Heart left ventricle (tissue), 16 donors: ENCODE measurements around the gene FREM2. TPM values are rescaled to one million over a fixed set of nuclear protein-coding genes. Genes with fewer than 3 reads are reported as not detected.

ENCODE experiments used
- ATAC-seq, 4 donors: fragments of 200-7000 bp; cut with Tn5 transposase; one replicate each; pipeline ENCODE4 v1.9.1; 2020 to 2022; ENCODE audit warnings: moderate library complexity in 4 of 4, mild to moderate bottlenecking in 3 of 4, moderate number of reproducible peaks in 1 of 4
- DNase-seq, 5 donors: peaks; one replicate each; pipeline ENCODE4 v3.0.0-alpha.2; 2020
- H3K27ac ChIP-seq, 12 donors: fragments of 200-600 bp; sonication (generic) in 4 of 12; one replicate each; pipeline versions ENCODE4 v1.5.0 to v1.8.0; 2016 to 2022; ENCODE audit warnings: mild to moderate bottlenecking in 2 of 12
- H3K27me3 ChIP-seq, 9 donors: fragments of 200-600 bp; sonication (generic) in 2 of 9; one replicate each; pipeline versions ENCODE4 v1.5.1 to v1.8.0; 2016 to 2022; ENCODE audit warnings: mild to moderate bottlenecking in 3 of 9
- H3K36me3 ChIP-seq, 9 donors: fragments of 200-600 bp; sonication (generic) in 2 of 9; one replicate each; pipeline versions ENCODE4 v1.5.0 to v1.8.0; 2018 to 2022; ENCODE audit warnings: mild to moderate bottlenecking in 2 of 9
- H3K4me1 ChIP-seq, 12 donors: fragments of 200-600 bp; sonication (generic) in 4 of 12; one replicate each; pipeline versions ENCODE4 v1.5.0 to v1.8.0; 2016 to 2022; ENCODE audit warnings: mild to moderate bottlenecking in 3 of 12
- H3K4me3 ChIP-seq, 12 donors: fragments of 200-600 bp; sonication (generic) in 4 of 12; one replicate each; pipeline versions ENCODE4 v1.5.0 to v1.8.0; 2017 to 2022; ENCODE audit warnings: mild to moderate bottlenecking in 9 of 12, moderate library complexity in 4 of 12
- H3K9me3 ChIP-seq, 12 donors: fragments of 200-600 bp; sonication (generic) in 4 of 12; one replicate each; pipeline versions ENCODE4 v1.5.0 to v1.8.0; 2016 to 2022; ENCODE audit warnings: mild to moderate bottlenecking in 1 of 12
- CTCF ChIP-seq, 12 donors: fragments of 200-600 bp; sonication (generic) in 4 of 12; IDR thresholded peaks; one replicate each; pipeline versions ENCODE4 v1.5.0 to v1.8.0; 2018 to 2022; ENCODE audit warnings: antibody characterized with exemption in 12 of 12, mild to moderate bottlenecking in 5 of 12
- POLR2A ChIP-seq, 2 donors: fragments of 450-650 bp; IDR thresholded peaks; one replicate each; pipeline ENCODE4 v1.6.1; 2017; ENCODE audit warnings: antibody characterized with exemption in 2 of 2, mild to moderate bottlenecking in 2 of 2, moderate library complexity in 2 of 2
- WGBS, 4 donors: extraction: QIAGEN DNeasy Blood & Tissue Kit in 2 of 4; methylation state at CpG; one replicate each; pipeline versions ENCODE4 v1.1.5 to v1.1.7; 2013 to 2018; 5-methylcytosine and 5-hydroxymethylcytosine counted together
- intact Hi-C, 10 donors: fragments of 100-400 bp; cut with DNase I; formaldehyde crosslinking; loops; one replicate each; pipeline versions ENCODE4 v1.11.1 to v1.14.2; 2022
- polyA plus RNA-seq, 2 donors: library from polyadenylated mRNA; stranded (reverse); fragments of 200-250 nt; gene quantifications; one replicate each; pipeline ENCODE4 v1.2.3, GENCODE V29; 2013
- total RNA-seq, 9 donors: library from RNA; depleted of rRNA in 2 of 9; stranded (reverse); fragments of >200 nt in 2 of 9; fragmentation: NEBNext Ultra II Directional in 3 of 9; extraction: Animal tissue kit (Norgen Biotek cat#: 25700) in 3 of 9; gene quantifications; one replicate each; pipeline versions ENCODE4 v1.1.0 to v1.2.4, GENCODE V29; 2016 to 2023
- donor health status: ischemic (EF 13 %, LVEDD 7.1; RV severe dilation, severe dysfunction).
- donor health status: healthy with polysubstance abuse.
- donor health status: DM: no; HTN: yes; CAD: no.
- donor health status: DM: no; HTN: no; CAD: no.
- donor health status: ischemic (EF 25% LVEDD 6.9; RV normal size, moderate dysfunction).
- donor health status: ischemic (EF 25% LVEDD 5.7; RV mildly dilated, moderate dysfunction).
- donor health status: healthy.
- donor health status: DM: yes; HTN: yes; CAD: no.
- donor health status: ischemic (EF 35%, LVEDD 5.7; RV mildly dilated, moderate dysfunction).
- donor health status: nonischemic (EF 11% LVEDD 7.7; RV severe dilation, severe dysfunction).
- donor health status: DM: yes; HTN: yes; CAD: no.
- donor health status: PGD.
- donor health status: ischemic (EF 29% LVEDD 5.4; RV normal size, mild dysfunction).
- donor health status: nonischemic (EF 23%, LVEDD 6.1; RV moderate dilation, normal function).

FREM2 gene
- total and polyA plus RNA-seq, 11 donors = 0.02 to 0.35 (median 0.13) TPM

- no peaks in the 10 kb centered on the region for H3K4me1 ChIP-seq
- no peak overlapping the region for H3K4me3 ChIP-seq
- TF ChIP-seq CTCF (IDR thresholded peaks at IDR 0.05) (no peak), POLR2A (IDR thresholded peaks at IDR 0.05) (no peak)
- 67 to 79% (median 68%) methylated on average over 4 of the region's 4 CpGs for WGBS, 4 donors
- H3K27me3 ChIP-seq = peaks cover 0 to 22% (median 3%) of the 10 kb centered on the region in 9 donors
- H3K27ac ChIP-seq = no peak overlapping the region
- H3K36me3 ChIP-seq = no peaks in the 10 kb centered on the region
- DNase-seq = no peak
- ATAC-seq = no peak
- H3K9me3 ChIP-seq = no peaks in the 10 kb centered on the region
- intact Hi-C loops = no loop called here
Observed at GRCh38 chr13:38674208-38674607, 12.7 kb upstream of the FREM2 start.

- WGBS, 4 donors = 85 to 93% (median 92%) methylated on average over 1 of the region's 1 CpG
- ATAC-seq (no peak), DNase-seq (no peak)
- no peak overlapping the region for H3K27ac ChIP-seq
- TF ChIP-seq POLR2A (IDR thresholded peaks at IDR 0.05) (no peak), CTCF (IDR thresholded peaks at IDR 0.05) (no peak)
- no peak overlapping the region for H3K4me3 ChIP-seq
- H3K9me3 ChIP-seq = no peaks in the 10 kb centered on the region
- no peaks in the 10 kb centered on the region for H3K36me3 ChIP-seq
- H3K27me3 ChIP-seq = peaks cover 0 to 46% (median 12%) of the 10 kb centered on the region in 9 donors
- peaks cover 0 to 1% (median 0%) of the 10 kb centered on the region in 12 donors for H3K4me1 ChIP-seq
- intact Hi-C loops = loop anchor here in 2 of 10 donors (10.0 kb wide), 2 partner anchors 194 to 234 kb away; no protein-coding TSS in a partner anchor
Observed at GRCh38 chr13:38680912-38681311, 6.0 kb upstream of the FREM2 start.

- TF ChIP-seq CTCF (IDR thresholded peaks at IDR 0.05) (no peak), POLR2A (IDR thresholded peaks at IDR 0.05) (no peak)
- intact Hi-C loops = loop anchor here in 6 of 10 donors (5.0 to 10.0 kb wide), 5 partner anchors 78 to 233 kb away; no protein-coding TSS in a partner anchor
- Histone ChIP-seq H3K27me3 (peaks cover 0 to 47% (median 12%) of the 10 kb centered on the region in 9 donors), H3K4me3 (no peak overlapping the region), H3K4me1 (peaks cover 0 to 20% (median 0%) of the 10 kb centered on the region in 12 donors), H3K9me3 (no peaks in the 10 kb centered on the region), H3K27ac (no peak overlapping the region), H3K36me3 (no peaks in the 10 kb centered on the region)
- no peak for ATAC-seq
- no peak for DNase-seq
Observed at GRCh38 chr13:38684714-38685113, 2.2 kb upstream of the FREM2 start.

- Histone ChIP-seq H3K36me3 (no peaks in the 10 kb centered on the region), H3K4me1 (peaks cover 0 to 20% (median 0%) of the 10 kb centered on the region in 12 donors), H3K9me3 (no peaks in the 10 kb centered on the region), H3K27me3 (peaks cover 0 to 47% (median 12%) of the 10 kb centered on the region in 9 donors), H3K4me3 (no peak overlapping the region), H3K27ac (no peak overlapping the region)
- no peak for ATAC-seq
- TF ChIP-seq CTCF (IDR thresholded peaks at IDR 0.05) (no peak), POLR2A (IDR thresholded peaks at IDR 0.05) (no peak)
- no peak for DNase-seq
- intact Hi-C loops = loop anchor here in 6 of 10 donors (5.0 to 10.0 kb wide), 5 partner anchors 77 to 232 kb away; no protein-coding TSS in a partner anchor
- WGBS, 4 donors = 62 to 66% (median 63%) methylated on average over 2 of the region's 2 CpGs
Observed at GRCh38 chr13:38685431-38685830, 1.4 kb upstream of the FREM2 start.
